Cardiac fibroblast (primary cell): ENCODE measurements around the gene LPO.

Experiments
- DNase-seq, 2 donors: peaks; one replicate each; pipeline versions ENCODE4 v3.0.0 to v3.0.0-alpha.2; 2010; ENCODE audit warnings: low read depth in 2 of 2
- H3K4me3 ChIP-seq, 2 donors: replicated peaks in 1 of 2; 1 replicate in 1 of 2; 2 replicates in 1 of 2; pipeline ENCODE4 v1.5.1; 2011; ENCODE audit warnings: low read depth in 2 of 2, low read length in 2 of 2, mild to moderate bottlenecking in 2 of 2, moderate library complexity in 1 of 2
- TF ChIP-seq, protein P1 (sequence below): IDR thresholded peaks from one replicate; pipeline ENCODE4 v1.5.1; 2011; ENCODE audit warnings: low read depth, mild to moderate bottlenecking, low read length, inconsistent platforms

Gene LPO

DNA sequence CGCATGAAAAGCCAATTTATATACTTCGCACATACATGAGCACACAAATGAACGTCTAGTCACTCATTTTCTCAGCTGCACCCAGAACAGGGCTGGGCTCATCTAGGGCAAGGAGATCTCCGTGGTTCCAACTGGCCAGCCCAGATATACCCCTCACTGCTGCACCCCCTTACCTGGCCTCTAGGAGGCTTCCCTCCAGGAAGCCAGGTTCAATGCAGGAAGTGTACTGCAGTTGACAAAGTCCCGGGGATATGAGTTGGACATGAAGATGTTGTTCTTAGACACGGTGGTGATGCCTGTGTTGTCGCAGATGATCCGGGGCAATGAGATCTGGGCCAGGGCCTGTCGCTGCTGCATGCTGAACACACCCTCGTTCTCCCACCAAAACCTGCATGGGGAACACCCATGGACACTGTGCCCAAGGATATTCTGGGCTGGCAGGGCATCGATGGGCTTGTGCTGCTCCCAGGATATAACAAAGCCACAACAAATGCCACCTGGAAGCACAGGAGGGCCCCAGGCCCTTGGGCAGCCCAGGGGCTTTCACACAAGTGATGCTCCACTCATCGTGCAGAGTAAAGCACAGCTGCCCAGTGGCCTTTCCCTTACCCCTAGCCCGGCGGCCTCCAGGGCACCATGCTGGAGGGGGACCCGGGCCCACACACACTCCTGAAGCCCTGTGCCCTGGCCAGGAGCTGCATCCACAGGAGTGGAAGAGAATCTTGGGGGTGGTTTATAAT, 32.3 kb downstream of the LPO start:
- TF ChIP-seq, protein P1, sequence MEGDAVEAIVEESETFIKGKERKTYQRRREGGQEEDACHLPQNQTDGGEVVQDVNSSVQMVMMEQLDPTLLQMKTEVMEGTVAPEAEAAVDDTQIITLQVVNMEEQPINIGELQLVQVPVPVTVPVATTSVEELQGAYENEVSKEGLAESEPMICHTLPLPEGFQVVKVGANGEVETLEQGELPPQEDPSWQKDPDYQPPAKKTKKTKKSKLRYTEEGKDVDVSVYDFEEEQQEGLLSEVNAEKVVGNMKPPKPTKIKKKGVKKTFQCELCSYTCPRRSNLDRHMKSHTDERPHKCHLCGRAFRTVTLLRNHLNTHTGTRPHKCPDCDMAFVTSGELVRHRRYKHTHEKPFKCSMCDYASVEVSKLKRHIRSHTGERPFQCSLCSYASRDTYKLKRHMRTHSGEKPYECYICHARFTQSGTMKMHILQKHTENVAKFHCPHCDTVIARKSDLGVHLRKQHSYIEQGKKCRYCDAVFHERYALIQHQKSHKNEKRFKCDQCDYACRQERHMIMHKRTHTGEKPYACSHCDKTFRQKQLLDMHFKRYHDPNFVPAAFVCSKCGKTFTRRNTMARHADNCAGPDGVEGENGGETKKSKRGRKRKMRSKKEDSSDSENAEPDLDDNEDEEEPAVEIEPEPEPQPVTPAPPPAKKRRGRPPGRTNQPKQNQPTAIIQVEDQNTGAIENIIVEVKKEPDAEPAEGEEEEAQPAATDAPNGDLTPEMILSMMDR: no peak
- DNase-seq: no peak
- H3K4me3 ChIP-seq: no peak overlapping the region

GRCh38 chr17:58271216-58271931, 33.0 kb downstream of the LPO start:
- TF ChIP-seq, protein P1: no peak
- no peak for DNase-seq
- no peak overlapping the region for H3K4me3 ChIP-seq

GRCh38 chr17:58272367-58273280, 34.2 kb downstream of the LPO start:
- no peak for DNase-seq
- H3K4me3 ChIP-seq: no peak overlapping the region
- TF ChIP-seq, protein P1: no peak

DNA sequence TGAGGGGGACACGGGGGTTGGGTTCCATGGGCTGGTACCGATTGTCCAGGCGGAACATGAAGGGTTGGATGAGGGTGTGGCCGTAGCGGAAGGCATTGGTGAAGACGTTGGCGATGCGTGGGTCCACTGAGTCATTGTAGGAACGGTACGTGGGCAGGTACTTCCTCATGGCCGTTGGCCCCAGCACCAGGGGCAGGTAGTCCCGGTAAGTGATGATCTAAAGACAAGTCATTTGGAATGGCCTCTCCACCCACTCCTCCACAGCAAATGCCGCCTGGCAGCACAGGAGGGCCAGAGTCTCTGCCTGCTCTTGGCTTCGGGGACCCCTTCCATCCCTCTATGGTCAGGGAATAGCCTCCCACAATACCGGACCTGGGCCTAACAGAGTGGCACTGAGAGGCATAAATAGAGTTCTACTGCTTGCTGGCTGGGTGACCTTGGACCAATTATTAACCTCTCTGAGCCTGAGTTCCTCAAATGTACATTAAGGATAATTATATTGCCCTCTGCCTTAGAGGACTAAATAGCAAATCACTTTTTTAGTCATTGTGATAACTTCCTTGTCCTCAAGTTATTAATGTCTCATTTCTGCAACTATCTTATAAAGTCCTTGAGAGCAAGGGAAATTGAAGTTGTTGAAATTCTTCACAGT, 35.2 kb downstream of the LPO start:
- TF ChIP-seq, protein P1: no peak
- H3K4me3 ChIP-seq: no peak overlapping the region
- no peak for DNase-seq

DNA sequence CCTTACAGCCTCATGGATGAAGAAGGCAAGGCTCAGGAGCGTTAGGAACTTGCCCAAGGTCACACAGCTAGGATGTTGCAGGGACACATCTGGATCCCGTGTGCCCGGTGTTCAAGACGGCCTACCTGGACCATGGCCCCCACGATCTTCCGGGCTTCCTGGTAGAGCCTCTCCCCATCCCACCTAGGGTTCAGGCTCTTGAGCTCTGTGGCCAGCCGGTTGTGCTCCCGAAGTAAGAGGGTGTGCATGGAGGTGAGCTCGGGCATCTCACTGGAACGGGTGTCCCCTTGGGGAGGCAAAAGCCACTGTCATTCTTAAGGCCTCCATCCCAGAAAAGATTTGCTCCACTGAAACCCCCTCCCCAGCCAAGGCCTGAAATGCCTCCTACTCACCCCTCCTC, 37.0 kb downstream of the LPO start:
- no peak overlapping the region for H3K4me3 ChIP-seq
- no peak for DNase-seq
- TF ChIP-seq, protein P1: no peak

- no peak overlapping the region for H3K4me3 ChIP-seq
- no peak for DNase-seq
- TF ChIP-seq, protein P1: no peak
Measured at GRCh38 chr17:58276423-58276822, 38.0 kb downstream of the LPO start.
